ENCODE results near the gene COL4A3.

DNA sequence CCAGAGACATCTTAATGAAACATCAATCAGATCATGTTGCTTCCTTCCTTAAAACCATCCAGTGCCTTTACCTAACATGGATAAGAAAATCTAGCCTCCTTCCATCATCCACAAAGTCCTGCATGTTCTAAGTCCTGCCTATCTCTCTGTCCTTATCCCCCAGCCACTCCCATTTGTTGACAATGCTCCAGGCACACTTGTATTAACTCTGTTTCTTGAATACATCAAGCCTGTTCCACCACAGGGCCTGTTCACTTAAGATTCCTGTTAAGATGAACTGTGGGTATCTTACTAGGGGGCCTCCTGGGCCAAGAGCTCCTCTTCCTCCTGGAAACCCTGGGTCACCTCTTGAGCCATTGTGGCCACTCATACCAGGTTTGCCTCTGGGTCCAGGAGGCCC is 46.1 kb upstream of the COL4A3 start:
- TF ChIP-seq, protein P1, sequence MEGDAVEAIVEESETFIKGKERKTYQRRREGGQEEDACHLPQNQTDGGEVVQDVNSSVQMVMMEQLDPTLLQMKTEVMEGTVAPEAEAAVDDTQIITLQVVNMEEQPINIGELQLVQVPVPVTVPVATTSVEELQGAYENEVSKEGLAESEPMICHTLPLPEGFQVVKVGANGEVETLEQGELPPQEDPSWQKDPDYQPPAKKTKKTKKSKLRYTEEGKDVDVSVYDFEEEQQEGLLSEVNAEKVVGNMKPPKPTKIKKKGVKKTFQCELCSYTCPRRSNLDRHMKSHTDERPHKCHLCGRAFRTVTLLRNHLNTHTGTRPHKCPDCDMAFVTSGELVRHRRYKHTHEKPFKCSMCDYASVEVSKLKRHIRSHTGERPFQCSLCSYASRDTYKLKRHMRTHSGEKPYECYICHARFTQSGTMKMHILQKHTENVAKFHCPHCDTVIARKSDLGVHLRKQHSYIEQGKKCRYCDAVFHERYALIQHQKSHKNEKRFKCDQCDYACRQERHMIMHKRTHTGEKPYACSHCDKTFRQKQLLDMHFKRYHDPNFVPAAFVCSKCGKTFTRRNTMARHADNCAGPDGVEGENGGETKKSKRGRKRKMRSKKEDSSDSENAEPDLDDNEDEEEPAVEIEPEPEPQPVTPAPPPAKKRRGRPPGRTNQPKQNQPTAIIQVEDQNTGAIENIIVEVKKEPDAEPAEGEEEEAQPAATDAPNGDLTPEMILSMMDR (conservative IDR thresholded peaks at IDR 0.05 in 1 of 2, IDR thresholded peaks at IDR 0.05 in 1 of 2; ENCODE audit: extremely low read depth in 1 of 2, insufficient read depth in 1 of 2, low read depth in 1 of 2, low read length in 2 of 2) = no peak
- TF ChIP-seq EZH2 (IDR thresholded peaks at IDR 0.05; ENCODE audit: borderline replicate concordance, low read length) = no peak
